Caco-2 (cell line): ENCODE data around the gene GTF3C5. TPM values are rescaled to one million over a fixed set of nuclear protein-coding genes. Genes with fewer than 3 reads are reported as not detected.

Experiments used
- BruUV-seq: library from RNA; stranded (reverse); fragments of 400-500 nt; replicated peaks from 2 replicates; lab custom pipeline; 2021; lab: Mats Ljungman, UMichigan
- CTCF ChIA-PET: fragments of 300-600 bp; sonication (Branson Sonifier 250); formaldehyde crosslinking; loops from one replicate; lab custom pipeline; 2022; ENCODE audit warnings: antibody characterized with exemption; lab: Charles Lee
- POLR2A ChIA-PET: fragments of 300-600 bp; sonication (Branson Sonifier 250); formaldehyde crosslinking; loops from one replicate; lab custom pipeline; 2022; ENCODE audit warnings: antibody characterized with exemption; lab: Charles Lee
- DNase-seq, 2 experiments: peaks; one replicate each; pipeline versions ENCODE4 v3.0.0 to v3.0.0-alpha.2; 2020 to 2022
- H3K27me3 ChIP-seq: replicated peaks from 2 replicates; pipeline ENCODE4 v1.6.0; 2011; ENCODE audit warnings: low read length; ENCODE audit not compliant: control insufficient read depth, insufficient read depth
- H3K36me3 ChIP-seq: 2 replicates; pipeline ENCODE4 v1.5.1; 2011; ENCODE audit warnings: low read length; ENCODE audit not compliant: control insufficient read depth, insufficient read depth
- H3K4me1 ChIP-seq: fragments of 250-450 bp; sonication (Bioruptor Pico); 2 replicates; pipeline ENCODE4 v1.5.1; 2020; ENCODE audit warnings: mild to moderate bottlenecking
- H3K4me3 ChIP-seq: 2 replicates; pipeline ENCODE4 v1.5.1; 2011; ENCODE audit warnings: low read depth, mild to moderate bottlenecking, control low read depth, low read length
- H3K9me3 ChIP-seq: fragments of 250-450 bp; sonication (Bioruptor Pico); 2 replicates; pipeline ENCODE4 v1.5.1; 2020; ENCODE audit warnings: mild to moderate bottlenecking, moderate library complexity
- H3K27ac Mint-ChIP-seq: one replicate; pipeline ENCODE4 v1.8.0; 2022; ENCODE audit warnings: mixed read lengths; ENCODE audit not compliant: unreplicated experiment
- H3K27me3 Mint-ChIP-seq: one replicate; pipeline ENCODE4 v1.8.0; 2022; ENCODE audit warnings: mixed read lengths; ENCODE audit not compliant: insufficient read depth, unreplicated experiment
- H3K36me3 Mint-ChIP-seq: one replicate; pipeline ENCODE4 v1.8.0; 2022; ENCODE audit warnings: mild to moderate bottlenecking, mixed read lengths; ENCODE audit not compliant: insufficient read depth, unreplicated experiment
- H3K4me1 Mint-ChIP-seq: one replicate; pipeline ENCODE4 v1.8.0; 2022; ENCODE audit warnings: low read depth, mixed read lengths; ENCODE audit not compliant: unreplicated experiment
- H3K4me3 Mint-ChIP-seq: one replicate; pipeline ENCODE4 v1.8.0; 2022; ENCODE audit warnings: mild to moderate bottlenecking, moderate library complexity, mixed read lengths; ENCODE audit not compliant: unreplicated experiment
- H3K9me3 Mint-ChIP-seq: one replicate; pipeline ENCODE4 v1.8.0; 2022; ENCODE audit warnings: mixed read lengths; ENCODE audit not compliant: unreplicated experiment
- CTCF ChIP-seq, 2 experiments: fragments of 200-600 bp in 1 of 2; IDR thresholded peaks; 1 replicate in 1 of 2; 2 replicates in 1 of 2; pipeline versions ENCODE4 v1.5.1 to v1.8.0; 2011 to 2022; ENCODE audit warnings: antibody characterized with exemption in 1 of 2, control low read depth in 1 of 2, inconsistent platforms in 1 of 2, low read depth in 1 of 2, low read length in 1 of 2, mild to moderate bottlenecking in 1 of 2, moderate library complexity in 1 of 2; ENCODE audit not compliant: insufficient read depth in 1 of 2, severe bottlenecking in 1 of 2, unreplicated experiment in 1 of 2
- intact Hi-C: fragments of 100-400 bp; cut with micrococcal nuclease; formaldehyde crosslinking; loops from one replicate; pipeline ENCODE4 v1.10.0; 2022; ENCODE audit not compliant: unreplicated experiment
- microRNA-seq: library from miRNA; unstranded; fragments of <30 nt; microRNA quantifications from one replicate; pipeline ENCODE4 v1.2.0, GENCODE V29; 2022
- total RNA-seq: library from RNA; stranded (reverse); gene quantifications from 2 replicates; pipeline ENCODE4 v1.2.3, GENCODE V29; 2022

The GTF3C5 gene
- total RNA-seq, 1 experiment from 2014 or later: 73.1 TPM

DNA sequence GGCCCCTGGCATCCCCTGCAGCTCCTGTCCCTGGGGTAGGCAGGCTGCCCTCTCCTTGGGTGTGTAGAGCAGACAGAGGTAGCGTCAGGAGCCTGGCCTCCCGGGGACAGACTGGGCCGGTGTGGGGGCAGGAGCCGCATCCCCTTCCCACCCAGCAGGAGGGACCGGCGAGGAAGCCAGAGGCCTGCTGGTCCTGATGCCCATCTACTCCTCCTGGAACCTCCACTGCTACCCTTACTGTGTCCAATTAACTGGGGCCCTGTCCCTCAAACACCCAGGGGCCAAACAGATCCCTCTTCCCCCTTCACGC, 74.6 kb downstream of the GTF3C5 start:
- H3K36me3 ChIP-seq: peaks cover 1% of the 10 kb centered on the region; the same call in 1 of the 2 replicates

GRCh38 chr9:133106511-133107244, 75.9 kb downstream of the GTF3C5 start:
- peaks cover 31% of the 10 kb centered on the region for H3K36me3 Mint-ChIP-seq
- no peaks in the 10 kb centered on the region for H3K9me3 ChIP-seq
- H3K27me3 ChIP-seq: no peaks in the 10 kb centered on the region
- no peaks in the 10 kb centered on the region for H3K4me1 ChIP-seq
- H3K4me3 ChIP-seq: no peak overlapping the region
- CTCF ChIA-PET: interaction anchor here (0.6 to 1.0 kb wide), 4 partner anchors 35 to 42 kb away, joined by 3 to 5 read pairs (median 4); no protein-coding TSS in a partner anchor
- peaks cover 1% of the 10 kb centered on the region; the same call in 1 of the 2 replicates for H3K36me3 ChIP-seq
- no peak overlapping the region for H3K27ac Mint-ChIP-seq
- POLR2A ChIA-PET: no interaction called here
- intact Hi-C loops: no loop called here
- H3K27me3 Mint-ChIP-seq: no peaks in the 10 kb centered on the region
- DNase-seq: no peak
- no peaks in the 10 kb centered on the region for H3K4me1 Mint-ChIP-seq
- H3K4me3 Mint-ChIP-seq: no peak overlapping the region
- TF ChIP-seq CTCF (IDR thresholded peaks at IDR 0.05; ENCODE audit: insufficient read depth in 1 of 2, low read depth in 1 of 2, low read length in 1 of 2, severe bottlenecking in 1 of 2, unreplicated experiment in 1 of 2): no peak
- BruUV-seq: no TSS peak
- no peaks in the 10 kb centered on the region for H3K9me3 Mint-ChIP-seq

More for the DNA sequence above, 74.6 kb downstream of the GTF3C5 start:
- DNase-seq: no peak
- Mint-ChIP-seq H3K27ac (no peak overlapping the region), H3K36me3 (peaks cover 42% of the 10 kb centered on the region), H3K9me3 (no peaks in the 10 kb centered on the region), H3K27me3 (no peaks in the 10 kb centered on the region), H3K4me1 (no peaks in the 10 kb centered on the region), H3K4me3 (no peak overlapping the region)
- CTCF ChIA-PET: interaction anchor here (0.6 to 1.0 kb wide), 3 partner anchors 39 to 1093 kb away, joined by 4 to 8 read pairs (median 5); no protein-coding TSS in a partner anchor
- Histone ChIP-seq H3K9me3 (no peaks in the 10 kb centered on the region), H3K27me3 (no peaks in the 10 kb centered on the region), H3K4me3 (no peak overlapping the region), H3K4me1 (no peaks in the 10 kb centered on the region)
- BruUV-seq: no TSS peak
- POLR2A ChIA-PET: interaction anchor here (0.6 kb wide), 1 partner anchor 9 kb away, joined by 3 read pairs; no protein-coding TSS in a partner anchor
- TF ChIP-seq CTCF (IDR thresholded peaks at IDR 0.05; ENCODE audit: insufficient read depth in 1 of 2, low read depth in 1 of 2, low read length in 1 of 2, severe bottlenecking in 1 of 2, unreplicated experiment in 1 of 2): no peak
- intact Hi-C loops: no loop called here

DNA sequence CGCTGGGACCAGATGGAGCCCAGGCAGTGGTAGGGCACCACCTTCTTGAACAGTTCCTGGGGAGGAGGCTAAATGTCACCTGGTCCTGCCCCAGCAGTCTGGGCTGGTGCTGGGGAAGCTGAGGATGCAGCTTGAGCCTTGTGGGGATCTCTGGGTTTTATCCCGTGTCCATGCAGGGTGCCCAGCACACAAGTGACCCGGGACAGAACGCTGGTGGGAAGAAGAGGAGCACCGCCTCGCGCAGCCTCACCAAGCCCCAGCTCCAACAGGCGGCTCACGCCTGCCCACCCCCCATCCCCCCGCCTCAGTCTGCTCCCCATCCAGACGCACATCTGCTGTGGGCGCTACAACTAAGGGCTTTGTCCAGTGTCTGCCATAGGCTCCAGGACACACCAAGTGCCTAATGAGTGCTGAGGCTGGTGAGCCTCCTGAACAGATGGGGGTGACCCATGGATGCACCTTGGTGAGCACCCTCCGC, 76.5 kb downstream of the GTF3C5 start:
- H3K27ac Mint-ChIP-seq: no peak overlapping the region
- no peaks in the 10 kb centered on the region for H3K9me3 Mint-ChIP-seq
- H3K4me3 Mint-ChIP-seq: no peak overlapping the region
- no peaks in the 10 kb centered on the region for H3K9me3 ChIP-seq
- no peaks in the 10 kb centered on the region for H3K27me3 ChIP-seq
- no peak overlapping the region for H3K4me3 ChIP-seq
- H3K36me3 Mint-ChIP-seq: peaks cover 33% of the 10 kb centered on the region
- TF ChIP-seq CTCF (IDR thresholded peaks at IDR 0.05; ENCODE audit: insufficient read depth in 1 of 2, low read depth in 1 of 2, low read length in 1 of 2, severe bottlenecking in 1 of 2, unreplicated experiment in 1 of 2): no peak
- no peaks in the 10 kb centered on the region; the same call in 1 of the 2 replicates for H3K36me3 ChIP-seq
- H3K4me1 ChIP-seq: no peaks in the 10 kb centered on the region
- DNase-seq: no peak
- no peaks in the 10 kb centered on the region for H3K27me3 Mint-ChIP-seq
- POLR2A ChIA-PET: interaction anchor here (0.5 kb wide), 1 partner anchor 139 kb away, joined by 3 read pairs; no protein-coding TSS in a partner anchor
- intact Hi-C loops: no loop called here
- no TSS peak for BruUV-seq
- CTCF ChIA-PET: interaction anchor here (0.6 to 1.3 kb wide), 2 partner anchors 37 kb away, joined by 3 read pairs; no protein-coding TSS in a partner anchor
- no peaks in the 10 kb centered on the region for H3K4me1 Mint-ChIP-seq

Small RNA genes lying within 50 kb of the gene (microRNA-seq; reads per million reads assigned to microRNA genes)
- 10.8 reads per million, percentile 50 among the genes with 10 or more reads in this experiment for gene MIR6877

Other genes starting within 250 kb of the GTF3C5 start
- gene AK8, start 152.7 kb upstream of the GTF3C5 start, total RNA-seq: 0.88 and 1.0 TPM in 2 replicates
- gene SPACA9, start 152.1 kb upstream of the GTF3C5 start, total RNA-seq: 0.64 and 0.74 TPM in 2 replicates
- 52.8 and 53.5 TPM in 2 replicates for gene TSC1, start 86.4 kb upstream of the GTF3C5 start, total RNA-seq
- gene GFI1B, start 52.3 kb upstream of the GTF3C5 start, total RNA-seq: 0.79 and 1.3 TPM in 2 replicates
- 1.9 and 2.0 TPM in 2 replicates for gene CEL, start 31.0 kb downstream of the GTF3C5 start, total RNA-seq
- 18.7 and 19.7 TPM in 2 replicates for gene RALGDS, start 90.2 kb downstream of the GTF3C5 start, total RNA-seq
- 0.14 and 0.16 TPM in 2 replicates for gene GBGT1, start 132.9 kb downstream of the GTF3C5 start, total RNA-seq
- gene OBP2B, start 178.3 kb downstream of the GTF3C5 start, total RNA-seq: not detected in 2 replicates
- gene ABO, start 244.2 kb downstream of the GTF3C5 start, total RNA-seq: not detected in 2 replicates